HG02642 (cell line): ENCODE measurements around the gene KSR2.
"Not testable (repeated sequence)": the region's sequence is repeated elsewhere in the genome, so short reads cannot be mapped to it uniquely, and the experiment has no call there.

ENCODE experiments used
- ATAC-seq: cut with Tn5 transposase; IDR thresholded peaks from one replicate; pipeline ENCODE4 v1.9.1; 2021; ENCODE audit warnings: mild to moderate bottlenecking; ENCODE audit not compliant: unreplicated experiment, poor library complexity

KSR2 gene

DNA sequence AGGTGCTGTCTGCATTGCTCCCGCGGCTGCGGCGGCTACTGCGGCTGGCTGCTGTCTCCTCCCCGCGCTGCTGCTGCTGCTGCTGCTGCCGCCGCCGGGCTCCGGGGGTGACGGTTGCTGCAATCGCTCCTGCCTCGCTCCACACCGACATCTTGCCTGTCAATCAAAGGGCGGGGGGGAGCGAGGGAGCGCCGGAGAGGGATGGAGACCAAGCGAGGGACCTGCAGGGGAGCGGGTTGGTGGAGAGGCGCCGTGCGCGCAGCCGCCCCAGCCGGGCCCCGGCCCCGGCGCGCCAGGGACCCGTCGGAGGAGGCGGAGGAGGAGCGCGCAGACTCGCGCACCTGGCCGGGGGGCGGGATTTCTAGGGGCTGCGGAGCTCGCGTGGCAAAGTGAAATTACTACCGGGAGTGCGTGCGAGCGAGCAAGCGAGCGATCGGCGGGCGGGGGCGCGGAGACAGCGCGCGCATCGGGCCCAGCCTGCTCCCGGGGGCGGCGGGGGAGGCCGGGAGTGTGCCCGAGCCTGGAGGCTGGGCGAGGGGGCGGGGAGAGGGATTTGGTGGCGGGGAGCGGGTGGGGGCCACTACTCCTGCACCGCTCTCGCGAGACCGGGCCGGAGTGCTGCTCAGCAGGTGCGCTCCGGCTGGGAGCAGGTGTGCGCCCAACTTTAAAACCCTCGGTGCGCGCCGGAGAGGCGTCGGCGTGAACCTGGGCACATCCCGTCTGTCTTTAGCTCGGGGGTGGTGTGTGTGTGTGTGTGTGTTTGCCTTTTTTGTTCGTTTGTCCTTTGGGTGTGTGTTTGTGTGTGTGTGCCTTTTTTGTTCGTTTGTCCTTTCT, at the start of gene KSR2:
Gene KSR2 (minus strand): TSS at position 165 of the 834 bp plus-strand sequence. CDS start 735 bp downstream, outside the sequence.
- ATAC-seq = peak; percentile 69

DNA sequence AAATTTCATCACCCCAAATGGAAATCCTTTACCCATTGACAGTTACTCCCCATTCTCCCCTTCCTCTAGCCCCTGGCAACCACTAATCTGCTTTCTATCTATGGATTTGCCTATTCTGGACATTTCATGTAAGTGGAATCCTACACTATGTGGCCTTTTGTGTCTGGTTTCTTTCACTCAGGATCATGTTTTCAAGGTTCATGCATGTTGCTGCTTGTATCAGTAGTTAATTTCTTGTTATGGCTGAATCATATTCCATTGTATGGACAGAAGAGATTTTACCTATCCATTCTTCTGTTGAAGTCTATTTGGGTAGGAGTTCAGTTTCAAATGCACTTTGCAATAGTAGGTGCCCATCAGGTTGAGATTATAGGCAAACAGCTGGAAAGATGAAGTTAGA, 49.1 kb upstream of the KSR2 start:
- no peak for ATAC-seq

DNA sequence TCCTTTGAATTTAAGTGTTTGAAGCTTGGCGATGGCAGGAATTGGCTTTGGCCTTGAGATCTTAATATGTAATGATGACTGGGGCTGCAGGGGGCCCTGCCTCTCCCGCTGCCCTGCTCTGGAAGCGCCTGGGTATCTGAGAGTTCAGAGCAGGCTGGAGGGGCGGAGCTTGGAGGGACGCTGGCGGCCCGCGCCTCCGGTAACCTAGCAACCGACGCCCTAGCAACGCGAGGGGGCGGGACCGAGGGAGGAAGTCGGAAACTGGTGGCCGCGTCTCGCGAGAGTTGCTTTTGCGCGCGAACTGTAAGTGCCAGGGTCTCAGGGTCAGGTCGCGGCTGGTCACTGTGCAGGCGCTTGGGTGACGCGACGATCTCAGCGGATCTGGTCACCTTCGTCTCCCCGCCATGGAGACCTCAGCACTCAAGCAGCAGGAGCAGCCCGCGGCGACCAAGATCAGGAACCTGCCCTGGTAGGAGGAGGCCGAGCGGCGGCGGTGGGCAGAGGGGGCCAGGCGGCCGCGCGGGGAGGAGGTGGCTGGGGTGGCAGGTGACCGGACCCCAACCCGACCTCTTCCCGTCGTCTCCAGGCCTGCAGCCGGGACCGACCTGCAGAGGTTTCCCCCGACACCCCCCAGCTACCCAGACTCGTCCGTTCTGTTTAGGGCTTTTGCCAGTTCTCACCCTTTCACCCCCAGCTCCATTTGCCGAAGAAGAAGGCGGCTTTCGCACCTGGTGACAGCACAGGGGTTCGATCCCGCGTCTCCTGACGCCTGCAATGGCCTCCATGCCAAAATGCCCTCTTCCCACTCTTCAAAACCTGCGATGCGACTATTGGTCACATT, 47.9 kb upstream of the KSR2 start, which contains the start of gene RFC5:
Gene RFC5 (plus strand): TSS at position 280 of the 841 bp plus-strand sequence. CDS start 125 bp downstream, at position 405.
- peak; percentile 99 for ATAC-seq

DNA sequence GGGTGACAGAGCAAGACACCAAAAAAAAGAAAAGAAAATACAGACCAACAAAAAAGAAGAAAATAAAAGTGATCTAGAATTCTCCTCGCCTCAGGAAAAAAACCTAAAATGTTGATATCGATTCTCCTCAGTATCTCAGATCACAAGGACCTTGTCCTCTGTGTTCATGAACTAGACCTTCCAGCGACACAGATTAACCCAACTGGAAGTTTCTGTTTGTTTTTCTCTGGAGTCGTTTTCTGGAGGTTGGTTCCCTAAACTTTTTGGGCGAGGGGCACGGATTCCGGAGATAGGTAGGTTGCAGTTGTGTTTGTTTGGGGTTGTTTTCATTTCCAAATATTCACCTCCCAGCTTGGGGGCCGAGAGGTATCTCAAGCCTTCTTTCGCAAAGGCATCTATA, 47.2 kb upstream of the KSR2 start:
- no peak for ATAC-seq

DNA sequence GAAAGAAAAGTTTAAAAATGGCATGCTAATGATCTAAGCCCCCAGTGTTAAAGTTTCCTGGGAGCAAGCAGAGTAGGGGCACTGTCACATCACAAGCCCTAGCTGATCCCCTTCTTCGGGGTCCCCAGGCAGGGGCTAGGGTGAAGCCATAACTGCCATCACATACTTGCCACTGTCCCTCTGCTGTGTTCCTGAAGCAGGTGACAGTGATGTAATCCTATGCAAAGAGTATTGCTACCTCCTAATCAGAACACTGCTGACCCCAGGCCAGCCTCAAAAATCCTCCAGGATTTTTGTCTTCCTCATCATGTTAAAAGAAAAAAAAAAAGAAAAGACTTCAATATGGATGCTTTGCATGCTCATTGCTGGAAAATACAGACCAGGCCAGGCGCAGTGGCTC, 46.5 kb upstream of the KSR2 start:
- no peak for ATAC-seq

DNA sequence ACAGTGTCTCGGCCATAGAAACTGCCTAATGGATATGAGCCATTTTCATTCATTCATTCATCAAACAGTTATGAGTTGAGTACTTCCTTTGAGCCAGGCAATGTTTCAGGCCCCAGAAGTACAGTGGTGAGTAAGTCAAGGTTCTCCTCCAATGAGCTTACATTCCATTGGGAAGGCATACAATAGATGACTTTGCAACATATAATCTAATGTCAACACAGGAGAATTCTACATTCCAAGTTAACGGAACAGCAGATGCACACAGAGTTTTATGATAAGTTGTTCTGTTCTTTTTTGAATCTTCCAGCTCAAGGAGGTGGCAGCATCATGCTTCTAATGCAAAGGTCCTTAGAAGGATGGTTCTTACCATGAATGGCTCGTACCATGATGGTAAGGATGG, 44.5 kb upstream of the KSR2 start:
- ATAC-seq = no peak

DNA sequence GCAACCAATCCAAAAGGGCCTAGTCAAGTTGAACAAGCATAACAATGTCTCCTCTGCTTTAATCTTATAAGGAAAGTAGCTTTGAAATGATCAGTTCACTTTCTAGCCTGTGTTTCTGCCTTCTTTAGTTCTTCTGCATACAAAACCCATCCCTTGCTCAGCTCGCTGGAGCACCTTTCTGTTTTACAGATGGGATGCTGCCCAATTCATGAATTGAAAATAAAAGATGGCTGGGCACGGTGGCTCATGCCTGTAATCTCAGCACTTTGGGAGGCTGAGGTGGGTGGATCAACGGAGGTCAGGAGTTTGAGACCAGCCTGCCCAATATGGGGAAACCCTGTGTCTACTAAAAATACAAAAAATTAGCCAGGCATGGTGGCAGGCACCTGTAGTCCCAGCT, 43.2 kb upstream of the KSR2 start:
- ATAC-seq = no peak

DNA sequence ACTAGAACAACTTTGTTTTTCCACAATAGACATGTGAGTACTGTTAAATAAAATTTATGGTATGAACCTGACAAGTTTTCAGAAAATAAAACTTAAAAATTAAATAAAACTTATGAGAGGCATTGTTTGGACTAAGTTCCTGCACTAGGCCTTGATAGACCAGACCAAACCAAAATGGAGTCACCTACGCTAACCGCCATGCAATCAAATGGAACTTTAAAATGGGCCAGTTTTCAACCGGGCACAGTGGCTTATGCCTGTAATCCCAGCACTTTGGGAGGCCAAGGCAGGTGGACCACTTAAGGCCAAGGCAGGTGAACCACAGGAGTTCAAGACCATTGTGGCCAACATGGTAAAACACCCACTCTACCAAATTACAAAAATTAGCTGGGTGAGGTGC, 42.6 kb upstream of the KSR2 start:
- no peak for ATAC-seq

DNA sequence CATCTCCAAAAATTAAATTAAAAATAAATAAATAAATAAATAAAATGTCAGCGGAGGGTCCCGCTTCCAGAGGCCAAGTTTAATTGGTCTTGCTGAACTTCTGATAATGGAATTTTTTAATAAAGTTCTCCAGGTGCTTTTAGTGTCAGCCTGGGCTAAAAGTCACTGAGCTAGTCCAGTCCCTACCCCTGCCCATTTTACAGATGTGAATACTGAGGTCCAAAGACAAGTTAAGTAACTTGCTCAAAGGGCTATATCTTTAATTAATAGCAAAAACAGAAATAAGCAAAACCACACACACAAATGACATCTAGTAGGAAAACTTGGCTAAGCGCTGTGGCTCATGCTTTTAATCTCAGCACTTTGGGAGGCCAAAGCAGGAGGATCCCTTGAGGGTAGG, 42.1 kb upstream of the KSR2 start:
- no peak for ATAC-seq

DNA sequence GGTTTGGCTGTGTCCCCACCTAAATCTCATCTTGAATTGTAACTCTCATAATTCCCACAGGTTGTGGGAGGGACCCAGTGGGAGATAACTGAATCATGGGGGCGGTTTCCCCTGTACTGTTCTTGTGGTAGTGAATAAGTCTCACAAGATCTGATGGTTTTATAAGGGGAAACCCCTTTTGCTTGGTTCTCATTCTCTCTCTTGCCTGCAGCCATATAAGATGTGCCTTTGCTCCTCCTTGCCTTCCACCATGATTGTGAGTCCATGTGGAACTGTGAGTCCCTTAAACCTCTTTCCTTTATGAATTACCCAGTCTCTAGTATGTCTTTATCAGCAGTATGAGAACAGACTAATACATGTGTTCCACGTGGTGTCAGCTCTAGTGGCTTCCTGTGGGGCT, 31.0 kb upstream of the KSR2 start:
- ATAC-seq = not testable (repeated sequence)

DNA sequence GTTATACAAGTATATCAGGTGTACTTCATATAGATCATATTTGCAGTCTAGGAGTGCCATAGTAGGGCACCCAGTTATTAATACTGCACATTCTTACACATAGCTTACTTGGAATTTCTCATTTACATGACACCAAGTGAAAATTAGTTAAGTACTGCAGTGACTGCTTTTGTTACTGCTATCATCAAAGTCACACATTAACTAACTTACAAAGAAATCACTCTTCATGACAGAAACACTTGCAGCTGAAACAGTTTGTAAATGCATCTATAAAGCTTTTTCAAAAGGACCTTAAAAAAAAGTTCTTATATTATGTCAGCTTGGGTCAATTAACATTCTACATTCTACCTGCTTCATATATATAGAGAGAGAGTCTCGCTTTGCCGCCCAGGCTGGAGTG, 29.9 kb upstream of the KSR2 start:
- no peak for ATAC-seq

DNA sequence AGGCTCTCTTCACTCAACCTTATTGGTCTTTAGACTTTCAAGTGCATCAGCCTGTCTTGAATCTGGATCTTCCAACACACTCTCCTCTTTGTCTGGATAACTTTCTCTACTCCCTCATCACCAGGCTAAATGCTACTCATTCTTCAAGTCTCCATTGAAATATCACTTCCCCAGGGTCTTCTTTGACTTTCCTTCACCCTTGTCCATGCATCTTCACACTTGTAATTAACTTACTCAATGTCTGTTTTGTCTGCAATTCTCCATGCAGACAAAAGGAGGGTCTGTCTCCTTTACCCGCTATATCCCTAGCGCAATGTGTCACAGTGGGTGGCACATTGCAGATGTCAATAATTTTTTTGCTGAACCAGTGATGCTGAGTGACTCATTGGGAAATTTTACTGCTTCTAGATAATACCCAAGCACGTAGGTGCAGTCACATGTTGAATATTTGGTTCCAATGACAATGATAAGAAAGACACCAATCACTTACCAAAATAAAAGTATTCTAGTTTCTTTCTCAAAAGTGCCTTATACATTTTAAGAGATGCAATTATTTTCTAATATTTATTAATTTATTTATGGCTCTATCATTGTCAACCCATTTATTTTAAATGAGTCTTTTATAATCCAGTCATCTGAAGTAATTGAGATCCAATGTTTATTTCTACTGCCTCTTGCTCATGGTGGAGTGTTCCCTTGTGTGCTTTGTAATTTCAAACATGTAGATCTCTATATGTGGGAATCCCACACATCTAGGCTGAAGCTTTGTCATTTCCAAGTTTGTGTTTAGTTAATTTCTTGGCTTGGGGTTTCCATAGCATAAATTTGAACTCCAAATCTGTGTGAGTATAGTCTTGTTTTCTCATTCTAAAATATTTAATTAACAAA, 26.0 kb upstream of the KSR2 start:
- ATAC-seq = no peak

DNA sequence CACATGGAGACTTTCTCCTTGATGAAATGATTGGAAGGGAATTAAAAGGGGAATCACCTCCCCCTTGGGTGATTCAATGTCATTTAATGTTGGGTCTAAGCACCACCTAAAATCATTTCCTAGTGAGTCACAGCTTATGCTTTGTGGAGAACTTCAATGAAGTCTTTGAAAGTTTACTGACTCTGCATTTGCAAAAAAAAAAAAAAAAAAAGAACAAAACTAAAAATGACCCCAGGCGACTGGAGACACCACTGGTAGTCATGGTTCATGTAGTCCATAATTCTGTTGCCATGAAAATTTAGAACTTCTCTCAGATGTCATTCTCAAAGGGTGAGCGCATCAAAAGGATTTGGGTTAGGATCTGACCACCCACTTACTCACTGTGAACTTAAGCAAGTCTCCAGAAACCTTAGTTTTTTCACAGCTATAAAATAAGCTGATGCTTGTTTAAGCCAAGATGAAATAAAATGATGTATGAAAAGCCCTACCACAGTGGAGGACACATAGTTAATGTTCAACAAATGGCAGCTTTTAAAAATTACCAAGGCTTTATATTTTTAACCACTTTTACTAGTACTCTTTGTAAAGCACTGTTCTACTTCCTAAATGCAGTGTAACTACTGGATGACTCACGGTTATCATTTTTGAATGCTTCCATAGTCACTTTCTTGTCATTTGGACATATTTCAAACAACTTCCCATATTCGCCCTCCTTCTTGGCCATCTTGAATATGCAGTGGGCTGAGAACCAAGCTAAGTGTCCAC, 18.1 kb upstream of the KSR2 start:
- ATAC-seq = no peak

DNA sequence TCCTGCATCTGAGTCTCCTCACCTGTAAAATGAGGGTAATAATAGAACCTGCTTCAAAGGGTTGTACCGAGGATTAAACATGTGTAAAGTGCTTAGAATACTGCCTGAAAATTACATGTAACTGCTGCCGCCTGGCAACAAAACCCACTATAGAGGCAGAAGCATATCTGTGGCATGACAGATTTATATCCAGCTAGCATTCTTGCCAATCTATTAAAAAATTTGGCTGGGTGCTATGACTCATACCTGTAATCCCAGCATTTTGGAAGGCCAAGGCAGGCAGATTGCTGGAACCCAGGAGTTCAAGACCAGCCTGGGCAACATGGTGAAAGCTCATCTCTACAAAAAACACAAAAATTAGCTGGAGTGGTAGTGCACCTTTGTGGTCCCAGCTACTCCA, 16.4 kb upstream of the KSR2 start:
- ATAC-seq = no peak

DNA sequence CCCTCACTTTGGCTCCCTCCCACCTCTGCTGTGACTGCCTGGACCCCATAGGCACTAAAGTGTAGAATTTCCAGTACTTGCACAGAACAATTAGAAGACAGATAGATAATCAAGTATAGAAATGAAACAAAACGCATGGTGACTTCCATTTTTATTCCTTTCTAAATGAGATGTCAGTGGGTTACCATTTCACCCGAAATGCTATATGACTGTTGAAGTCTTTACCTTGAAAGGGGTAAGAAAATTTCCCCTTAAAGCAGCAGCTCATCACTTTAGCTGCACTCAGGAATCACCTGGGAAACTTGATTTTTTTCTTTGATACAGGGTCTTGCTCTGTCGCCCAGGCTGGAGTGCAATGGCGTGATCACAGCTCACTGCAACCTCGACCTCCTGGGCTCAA, 12.5 kb upstream of the KSR2 start:
- no peak for ATAC-seq

DNA sequence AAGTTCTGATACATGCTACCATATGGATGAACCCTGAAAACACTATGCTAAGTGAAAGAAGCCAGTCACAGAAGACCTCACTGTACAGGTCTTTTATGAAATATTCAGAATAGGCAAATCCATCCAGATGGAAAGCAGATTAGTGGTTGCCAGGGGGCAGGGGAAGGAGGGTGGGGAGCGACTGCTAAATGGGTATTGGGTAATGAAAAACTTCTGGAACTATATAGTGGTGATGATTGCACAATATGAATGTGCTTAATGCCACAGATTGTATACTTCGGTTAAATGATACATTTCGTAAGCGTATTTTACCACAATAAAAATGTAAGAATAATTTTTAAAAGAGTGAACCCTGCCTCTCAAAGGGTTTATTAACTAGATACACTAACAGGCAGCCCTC, 11.8 kb upstream of the KSR2 start:
- no peak for ATAC-seq

DNA sequence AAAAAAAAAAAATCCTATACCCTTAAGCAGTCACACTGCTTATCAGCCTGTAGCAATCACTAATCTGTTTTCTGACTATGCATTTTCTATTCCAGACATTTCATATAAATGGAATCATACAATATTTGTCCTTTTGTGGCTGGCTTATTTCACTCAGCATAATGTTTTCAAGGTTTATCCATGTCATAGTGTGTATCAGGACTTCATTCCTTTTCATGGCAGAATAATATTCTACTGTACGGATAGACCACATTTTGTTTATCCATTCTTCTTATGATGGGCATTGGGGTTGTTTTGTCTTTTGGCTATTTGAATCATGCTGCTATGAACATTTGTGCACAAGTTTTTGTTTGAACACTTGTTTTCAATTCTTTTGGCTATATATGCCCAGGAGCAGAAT, 8.6 kb upstream of the KSR2 start:
- ATAC-seq = no peak

DNA sequence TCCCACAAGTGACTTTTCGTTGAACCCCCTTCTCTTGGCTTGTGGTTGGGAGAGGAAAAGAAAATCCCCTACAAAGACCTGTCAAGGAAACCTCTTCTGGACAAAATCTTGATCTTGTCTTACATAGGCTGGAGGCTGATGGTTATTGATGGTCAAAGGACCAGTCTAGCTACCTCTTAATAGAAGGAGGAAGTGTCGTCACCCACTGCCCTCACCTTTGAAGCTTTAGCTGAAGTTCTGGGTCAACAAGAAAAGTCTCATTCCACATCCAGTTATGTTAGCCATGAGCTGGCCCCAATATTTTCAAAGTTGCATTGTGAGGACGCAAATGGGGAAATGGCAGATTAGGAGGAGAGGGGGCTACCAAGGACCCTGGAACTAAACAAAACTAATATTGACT, 6.2 kb upstream of the KSR2 start:
- no peak for ATAC-seq

DNA sequence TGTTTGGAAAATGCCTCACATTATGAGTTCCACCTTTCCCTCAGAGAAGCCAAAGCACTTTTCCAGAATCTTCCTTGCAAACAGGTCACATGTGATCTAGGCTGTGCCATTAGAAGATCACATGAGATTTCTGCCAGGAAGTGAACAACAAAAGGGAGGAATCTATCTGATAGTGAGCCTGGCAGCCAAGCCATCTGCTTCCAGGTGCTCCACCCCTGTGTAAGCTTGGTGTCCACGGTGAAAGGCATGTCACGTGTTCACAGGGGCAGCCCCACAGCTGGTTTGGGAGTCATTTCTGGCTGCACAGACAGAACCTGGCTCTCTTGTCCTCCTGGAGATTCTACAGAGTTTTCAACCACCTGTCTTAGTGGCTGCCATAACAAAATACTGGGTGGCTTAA, 3.5 kb upstream of the KSR2 start:
- ATAC-seq = no peak

DNA sequence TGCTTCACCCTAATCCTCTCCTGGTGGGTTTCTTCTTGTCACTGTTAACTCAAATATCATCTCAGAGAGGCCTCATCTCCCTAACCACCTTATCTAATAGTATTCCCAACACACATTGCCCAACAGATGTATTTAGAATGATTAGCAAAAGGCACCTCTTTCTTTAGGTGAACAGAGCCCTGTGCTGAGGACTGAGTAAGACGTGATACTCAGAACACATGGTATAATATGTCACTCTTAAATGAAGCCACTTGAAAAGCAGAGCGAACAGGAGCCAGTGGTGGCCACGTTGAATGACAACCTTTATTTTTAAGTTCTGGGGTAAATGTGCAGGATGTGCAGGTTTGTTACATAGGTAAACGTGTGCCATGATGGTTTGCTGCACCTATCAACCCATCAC, 1.5 kb upstream of the KSR2 start:
- no peak for ATAC-seq
